K562 (cell line): ENCODE results near the gene PILRA. TPM values are rescaled to one million over a fixed set of nuclear protein-coding genes. Genes with fewer than 3 reads are reported as not detected.
A peak's percentile ranks its signal among the peaks of the same experiment; 100 is the strongest.

Experiments used
- ATAC-seq: fragments of 200-7000 bp; cut with Tn5 transposase; 3 replicates; pipeline ENCODE4 v1.9.1; 2020; ENCODE audit warnings: moderate library complexity
- BruUV-seq: library from RNA; stranded (reverse); fragments of 400-500 nt; replicated peaks from 2 replicates; lab custom pipeline; 2021; lab: Mats Ljungman, UMichigan
- CTCF ChIA-PET: fragments of 300-600 bp; formaldehyde crosslinking; extraction: SDS; loops from one replicate; lab custom pipeline; 2021; ENCODE audit warnings: low intra/inter-chr PET ratio; lab: Yijun Ruan, JAX
- POLR2A ChIA-PET: fragments of 300-600, 350-650 bp; sonication (Branson Sonifier 250); formaldehyde crosslinking; extraction: SDS; loops from one replicate; lab custom pipeline; 2021; ENCODE audit warnings: antibody characterized with exemption, inconsistent platforms; lab: Yijun Ruan, JAX
- DNase-seq, 4 experiments: peaks; one replicate each; pipeline versions ENCODE4 v3.0.0 to v3.0.0-alpha.2; 2011 to 2018; ENCODE audit warnings: low spot score in 3 of 4, mixed read lengths in 3 of 4; ENCODE audit errors: extremely low read depth in 1 of 4
- FAIRE-seq: peaks from 2 replicates; lab custom pipeline; 2011; peaks lifted over from hg19 to GRCh38; lab: Jason Lieb, UNC
- H2AFZ ChIP-seq: 2 replicates; pipeline ENCODE4 v1.6.0; 2011; ENCODE audit warnings: low read depth, low read length, control low read depth, inconsistent platforms
- H3K27ac ChIP-seq: fragments of 200-600 bp; 3 replicates; pipeline ENCODE4 v1.8.0; 2011; ENCODE audit warnings: low read depth, mild to moderate bottlenecking, control low read depth, inconsistent platforms, low read length, moderate library complexity, mixed read lengths; ENCODE audit errors: extremely low read depth
- H3K27me3 ChIP-seq, 2 experiments: fragments of 300-600 bp in 1 of 2; 2 replicates in 1 of 2; 3 replicates in 1 of 2; pipeline versions ENCODE4 v1.6.0 to v1.8.0; 2011; ENCODE audit warnings: inconsistent platforms in 2 of 2, low read length in 2 of 2, mild to moderate bottlenecking in 1 of 2, mixed read lengths in 1 of 2, moderate library complexity in 1 of 2; ENCODE audit not compliant: control insufficient read depth in 2 of 2, insufficient read depth in 2 of 2
- H3K36me3 ChIP-seq: fragments of 300-600 bp; 3 replicates; pipeline ENCODE4 v1.8.0; 2011; ENCODE audit warnings: mild to moderate bottlenecking, low read length, inconsistent platforms; ENCODE audit not compliant: control insufficient read depth, insufficient read depth
- H3K4me1 ChIP-seq, 2 experiments: fragments of 200-600 bp in 1 of 2; replicated peaks in 1 of 2; 2 replicates in 1 of 2; 3 replicates in 1 of 2; pipeline versions ENCODE4 v1.5.1 to v1.8.0; 2011; ENCODE audit warnings: inconsistent platforms in 2 of 2, low read length in 2 of 2, mild to moderate bottlenecking in 1 of 2, mixed read lengths in 1 of 2, moderate library complexity in 1 of 2; ENCODE audit not compliant: control insufficient read depth in 2 of 2, insufficient read depth in 2 of 2
- H3K4me2 ChIP-seq: 2 replicates; pipeline ENCODE4 v1.6.1; 2011; ENCODE audit warnings: low read length, control low read depth, inconsistent platforms, mixed read lengths; ENCODE audit not compliant: insufficient read depth
- H3K4me3 ChIP-seq: fragments of 200-600 bp; sonication (generic), shearing (Covaris generic); 2 replicates; pipeline ENCODE4 v1.5.1; 2016; ENCODE audit warnings: control low read depth, inconsistent platforms
- H3K79me2 ChIP-seq: fragments of 200-600 bp; 3 replicates; pipeline ENCODE4 v1.8.0; 2011; ENCODE audit warnings: low read length, inconsistent platforms; ENCODE audit not compliant: control insufficient read depth, insufficient read depth
- H3K9ac ChIP-seq, 2 experiments: 2 replicates each; pipeline versions ENCODE4 v1.6.0 to v1.6.1; 2011; ENCODE audit warnings: low read depth in 2 of 2, low read length in 2 of 2, control low read depth in 1 of 2, inconsistent platforms in 1 of 2, mild to moderate bottlenecking in 1 of 2, mixed read lengths in 1 of 2; ENCODE audit not compliant: insufficient read depth in 1 of 2
- H3K9me1 ChIP-seq: one replicate; pipeline ENCODE4 v1.6.0; 2011; ENCODE audit warnings: inconsistent platforms, mild to moderate bottlenecking, low read length, moderate library complexity; ENCODE audit not compliant: control insufficient read depth, insufficient read depth
- H3K9me3 ChIP-seq: replicated peaks from 2 replicates; pipeline ENCODE4 v1.5.1; 2011; ENCODE audit warnings: low read depth, low read length, inconsistent platforms; ENCODE audit not compliant: control insufficient read depth, insufficient read depth
- H4K20me1 ChIP-seq: replicated peaks from 2 replicates; pipeline ENCODE4 v1.6.1; 2011; ENCODE audit warnings: low read length, inconsistent platforms, mixed read lengths; ENCODE audit not compliant: control insufficient read depth, insufficient read depth
- ATF7 ChIP-seq: fragments of 450-650 bp; IDR thresholded peaks from 2 replicates; pipeline ENCODE4 v1.7.1; 2014; ENCODE audit warnings: mild to moderate bottlenecking, moderate library complexity
- CBX3 ChIP-seq, 2 experiments: IDR thresholded peaks; 1 replicate in 1 of 2; 2 replicates in 1 of 2; pipeline ENCODE4 v1.6.1; 2012; ENCODE audit warnings: inconsistent platforms in 2 of 2, low read length in 2 of 2, borderline replicate concordance in 1 of 2, control low read depth in 1 of 2
- DNMT1 ChIP-seq: fragments of 450-650 bp; IDR thresholded peaks from 2 replicates; pipeline ENCODE4 v1.6.1; 2016; ENCODE audit warnings: antibody characterized with exemption, mild to moderate bottlenecking
- MCM5 ChIP-seq: fragments of 450-650 bp; IDR thresholded peaks from 2 replicates; pipeline ENCODE4 v1.6.1; 2016; ENCODE audit warnings: low read depth
- NCOA4 ChIP-seq: fragments of 450-650 bp; IDR thresholded peaks from 2 replicates; pipeline ENCODE4 v1.6.1; 2018; ENCODE audit warnings: mild to moderate bottlenecking; ENCODE audit not compliant: partially characterized antibody
- NEUROD1 ChIP-seq: fragments of 150-350 bp; IDR thresholded peaks from 2 replicates; pipeline ENCODE4 v1.6.1; 2014; ENCODE audit warnings: borderline replicate concordance, low read length, low read depth; ENCODE audit not compliant: partially characterized antibody
- RBM25 ChIP-seq: fragments of 200-400 bp; formaldehyde crosslinking; IDR thresholded peaks from 2 replicates; pipeline ENCODE4 v1.6.1; 2018; ENCODE audit warnings: low read length, low read depth, moderate library complexity; ENCODE audit not compliant: severe bottlenecking
- SRSF9 ChIP-seq: fragments of 200-400 bp; formaldehyde crosslinking; IDR thresholded peaks from 2 replicates; pipeline ENCODE4 v1.6.1; 2017; ENCODE audit warnings: low read depth, low read length, borderline replicate concordance
- ZNF395 ChIP-seq: fragments of 200-800 bp; sonication (Bioruptor generic); IDR thresholded peaks from 2 replicates; pipeline ENCODE4 v1.6.1; 2017; ENCODE audit warnings: missing genetic modification characterization, missing compliant biosample characterization
- ZNF551 ChIP-seq: fragments of 250-450 bp; sonication (Bioruptor Pico); IDR thresholded peaks from 2 replicates; pipeline ENCODE4 v1.5.0; 2021; ENCODE audit warnings: mild to moderate bottlenecking, moderate library complexity
- WGBS: fragments of 100-300 bp; shearing (Covaris generic); methylation state at CpG from one replicate; pipeline ENCODE4 v1.1.6; 2016; ENCODE audit warnings: low coverage, mixed read lengths; ENCODE audit not compliant: insufficient coverage; ENCODE audit errors: missing lambda C conversion rate; 5-methylcytosine and 5-hydroxymethylcytosine counted together
- in situ Hi-C: fragments of 300-500 bp; cut with MboI; formaldehyde crosslinking; loops from 4 replicates; pipeline ENCODE4 v1.15.0; 2018; ENCODE audit warnings: inconsistent platforms, mixed read lengths
- intact Hi-C: fragments of 100-400 bp; cut with micrococcal nuclease; formaldehyde crosslinking; loops from 2 replicates; pipeline ENCODE4 v1.14.2; 2022
- polyA plus RNA-seq, 8 experiments: library from polyadenylated mRNA; depleted of rRNA in 4 of 8; stranded (reverse) in 5 of 8; unstranded in 3 of 8; fragments of >200 nt; fragmentation: Nextera tagmentation in 2 of 8; fragmentation: Illumina TruSeq in 1 of 8; extraction: Ambion mirVana in 2 of 8; extraction: Trizol in 1 of 8; gene quantifications; 2 replicates each; pipeline versions ENCODE4 v1.2.1 to v1.2.3, GENCODE V29; 2011 to 2014; ENCODE audit warnings: inconsistent platforms in 1 of 8, missing spikeins in 1 of 8
- total RNA-seq, 7 experiments: library from RNA; depleted of rRNA in 6 of 7; stranded (reverse); fragments of >200 nt in 6 of 7; fragmentation: Illumina TruSeq in 2 of 7; extraction: Trizol in 2 of 7; gene quantifications; 2 replicates each; pipeline versions ENCODE4 v1.2.1 to v1.2.3, GENCODE V29; 2011 to 2021; ENCODE audit warnings: low replicate concordance in 1 of 7
- TF ChIP-seq, protein P1 (sequence below): fragments of 450-650 bp; IDR thresholded peaks from 2 replicates; pipeline ENCODE4 v1.6.1; 2018; ENCODE audit not compliant: partially characterized antibody

Gene PILRA
- total and polyA plus RNA-seq, 9 of the 15 experiments (the other 6 are each of a cell fraction or from before 2014, with no cell fraction given), result 0.13 to 1.8 (median 0.62) TPM

GRCh38 chr7:100378114-100378755 lies 4.9 kb downstream of the PILRA start (continued):
- no peak for TF ChIP-seq RBM25
- TF ChIP-seq ATF7, result no peak

DNA sequence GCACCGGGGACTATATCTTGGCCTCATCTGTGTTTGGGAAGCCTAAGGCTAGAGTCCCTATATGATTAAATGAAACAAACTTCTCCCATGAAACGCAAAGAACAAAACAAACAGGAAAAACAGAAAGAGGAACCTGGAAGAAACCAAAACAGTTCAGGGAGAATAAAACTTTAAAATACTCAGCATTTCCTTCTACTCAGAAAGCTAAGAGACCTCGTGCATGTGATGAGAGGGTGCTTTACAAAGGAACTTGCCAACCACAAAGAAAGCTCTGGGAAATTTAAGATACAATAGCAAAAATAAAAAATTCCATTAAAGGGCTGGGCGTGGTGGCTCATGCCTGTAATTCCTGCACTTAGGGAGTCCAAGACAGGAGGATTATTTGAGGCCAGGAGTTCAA lies 6.9 kb downstream of the PILRA start:
- no peaks in the 10 kb centered on the region for H4K20me1 ChIP-seq
- WGBS, result 28% methylated on average over 4 of the region's 4 CpGs
- no peak overlapping the region for H3K4me3 ChIP-seq
- peaks cover 5 to 10% of the 10 kb centered on the region in 2 experiments; a peak in 3 of 5 replicates for H3K4me1 ChIP-seq
- POLR2A ChIA-PET, result no interaction called here
- ATAC-seq, result no peak
- H3K27me3 ChIP-seq, result no peaks in the 10 kb centered on the region
- in situ Hi-C loops (no loop called here), intact Hi-C loops (no loop called here)
- DNase-seq, result no peak
- H3K9ac ChIP-seq, result no peak overlapping the region
- H3K36me3 ChIP-seq, result no peaks in the 10 kb centered on the region
- CTCF ChIA-PET, result interaction anchor here (0.6 kb wide), 1 partner anchor 54 kb away, joined by 3 read pairs; no protein-coding TSS in a partner anchor
- no peaks in the 10 kb centered on the region for H3K79me2 ChIP-seq
- H3K27ac ChIP-seq, result no peak overlapping the region
- no peak overlapping the region for H3K4me2 ChIP-seq
- FAIRE-seq, result no peak
- 0 out of 2 replicates have a peak overlapping the region, but pooled peaks have one; percentile 5 for H2AFZ ChIP-seq
- no TSS peak for BruUV-seq
- H3K9me1 ChIP-seq, result no peaks in the 10 kb centered on the region
- H3K9me3 ChIP-seq, result no peaks in the 10 kb centered on the region
- no peak for TF ChIP-seq MCM5
- no peak for TF ChIP-seq ZNF551 (CRISPR knock-in tag)
- no peak for TF ChIP-seq DNMT1
- TF ChIP-seq, protein P1, sequence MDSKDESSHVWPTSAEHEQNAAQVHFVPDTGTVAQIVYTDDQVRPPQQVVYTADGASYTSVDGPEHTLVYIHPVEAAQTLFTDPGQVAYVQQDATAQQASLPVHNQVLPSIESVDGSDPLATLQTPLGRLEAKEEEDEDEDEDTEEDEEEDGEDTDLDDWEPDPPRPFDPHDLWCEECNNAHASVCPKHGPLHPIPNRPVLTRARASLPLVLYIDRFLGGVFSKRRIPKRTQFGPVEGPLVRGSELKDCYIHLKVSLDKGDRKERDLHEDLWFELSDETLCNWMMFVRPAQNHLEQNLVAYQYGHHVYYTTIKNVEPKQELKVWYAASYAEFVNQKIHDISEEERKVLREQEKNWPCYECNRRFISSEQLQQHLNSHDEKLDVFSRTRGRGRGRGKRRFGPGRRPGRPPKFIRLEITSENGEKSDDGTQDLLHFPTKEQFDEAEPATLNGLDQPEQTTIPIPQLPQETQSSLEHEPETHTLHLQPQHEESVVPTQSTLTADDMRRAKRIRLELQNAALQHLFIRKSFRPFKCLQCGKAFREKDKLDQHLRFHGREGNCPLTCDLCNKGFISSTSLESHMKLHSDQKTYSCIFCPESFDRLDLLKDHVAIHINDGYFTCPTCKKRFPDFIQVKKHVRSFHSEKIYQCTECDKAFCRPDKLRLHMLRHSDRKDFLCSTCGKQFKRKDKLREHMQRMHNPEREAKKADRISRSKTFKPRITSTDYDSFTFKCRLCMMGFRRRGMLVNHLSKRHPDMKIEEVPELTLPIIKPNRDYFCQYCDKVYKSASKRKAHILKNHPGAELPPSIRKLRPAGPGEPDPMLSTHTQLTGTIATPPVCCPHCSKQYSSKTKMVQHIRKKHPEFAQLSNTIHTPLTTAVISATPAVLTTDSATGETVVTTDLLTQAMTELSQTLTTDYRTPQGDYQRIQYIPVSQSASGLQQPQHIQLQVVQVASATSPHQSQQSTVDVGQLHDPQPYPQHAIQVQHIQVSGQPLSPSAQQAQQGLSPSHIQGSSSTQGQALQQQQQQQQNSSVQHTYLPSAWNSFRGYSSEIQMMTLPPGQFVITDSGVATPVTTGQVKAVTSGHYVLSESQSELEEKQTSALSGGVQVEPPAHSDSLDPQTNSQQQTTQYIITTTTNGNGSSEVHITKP, result peak; percentile 62
- TF ChIP-seq NEUROD1, result no peak
- no peak for TF ChIP-seq CBX3 (IDR thresholded peaks at IDR 0.05; ENCODE audit: borderline replicate concordance in 1 of 2, low read length in 2 of 2)
- no peak for TF ChIP-seq SRSF9
- no peak for TF ChIP-seq ZNF395 (CRISPR knock-in tag)
- no peak for TF ChIP-seq NCOA4
